NCI-H446 (cell line): ENCODE results near the gene HNRNPA2B1.
"Not testable (repeated sequence)": the region's sequence is repeated elsewhere in the genome, so short reads cannot be mapped to it uniquely, and the experiment has no call there.

Experiments used
- DNase-seq, 2 experiments: peaks; one replicate each; lab custom pipeline; 2025; lab: John Stamatoyannopoulos, UW

Gene HNRNPA2B1

DNA sequence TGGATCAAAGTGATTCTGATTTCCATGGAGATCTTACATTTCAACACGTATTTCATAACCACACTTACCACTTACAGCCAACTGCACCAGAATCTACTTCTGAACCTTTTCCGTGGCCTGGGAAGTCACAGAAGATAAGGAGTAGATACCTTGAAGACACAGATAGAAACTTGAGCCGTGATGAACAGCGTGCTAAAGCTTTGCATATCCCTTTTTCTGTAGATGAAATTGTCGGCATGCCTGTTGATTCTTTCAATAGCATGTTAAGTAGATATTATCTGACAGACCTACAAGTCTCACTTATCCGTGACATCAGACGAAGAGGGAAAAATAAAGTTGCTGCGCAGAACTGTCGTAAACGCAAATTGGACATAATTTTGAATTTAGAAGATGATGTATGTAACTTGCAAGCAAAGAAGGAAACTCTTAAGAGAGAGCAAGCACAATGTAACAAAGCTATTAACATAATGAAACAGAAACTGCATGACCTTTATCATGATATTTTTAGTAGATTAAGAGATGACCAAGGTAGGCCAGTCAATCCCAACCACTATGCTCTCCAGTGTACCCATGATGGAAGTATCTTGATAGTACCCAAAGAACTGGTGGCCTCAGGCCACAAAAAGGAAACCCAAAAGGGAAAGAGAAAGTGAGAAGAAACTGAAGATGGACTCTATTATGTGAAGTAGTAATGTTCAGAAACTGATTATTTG lies 15.3 kb downstream of the HNRNPA2B1 start:
- no peak for DNase-seq

DNA sequence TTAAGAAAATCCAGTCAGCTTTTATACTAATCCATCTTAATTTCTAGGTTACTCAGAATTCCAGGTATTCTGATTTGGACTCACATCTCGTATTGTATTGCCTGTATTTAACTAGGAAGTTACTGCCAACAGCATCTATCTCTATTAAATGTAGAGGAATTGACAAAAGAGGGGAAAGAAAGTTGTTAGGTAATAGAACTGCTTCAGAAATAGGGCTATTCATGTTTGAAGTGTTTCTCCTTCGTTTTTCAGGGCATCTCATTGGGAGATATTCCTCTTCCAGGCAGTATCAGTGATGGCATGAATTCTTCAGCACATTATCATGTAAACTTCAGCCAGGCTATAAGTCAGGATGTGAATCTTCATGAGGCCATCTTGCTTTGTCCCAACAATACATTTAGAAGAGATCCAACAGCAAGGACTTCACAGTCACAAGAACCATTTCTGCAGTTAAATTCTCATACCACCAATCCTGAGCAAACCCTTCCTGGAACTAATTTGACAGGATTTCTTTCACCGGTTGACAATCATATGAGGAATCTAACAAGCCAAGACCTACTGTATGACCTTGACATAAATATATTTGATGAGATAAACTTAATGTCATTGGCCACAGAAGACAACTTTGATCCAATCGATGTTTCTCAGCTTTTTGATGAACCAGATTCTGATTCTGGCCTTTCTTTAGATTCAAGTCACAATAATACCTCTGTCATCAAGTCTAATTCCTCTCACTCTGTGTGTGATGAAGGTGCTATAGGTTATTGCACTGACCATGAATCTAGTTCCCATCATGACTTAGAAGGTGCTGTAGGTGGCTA lies 16.1 kb downstream of the HNRNPA2B1 start:
- DNase-seq, result not testable (repeated sequence)

- DNase-seq, result no peak
Measured at GRCh38 chr7:26183545-26184280, 16.8 kb downstream of the HNRNPA2B1 start.

GRCh38 chr7:26182706-26183105 lies 17.8 kb downstream of the HNRNPA2B1 start:
- DNase-seq, result no peak

DNA sequence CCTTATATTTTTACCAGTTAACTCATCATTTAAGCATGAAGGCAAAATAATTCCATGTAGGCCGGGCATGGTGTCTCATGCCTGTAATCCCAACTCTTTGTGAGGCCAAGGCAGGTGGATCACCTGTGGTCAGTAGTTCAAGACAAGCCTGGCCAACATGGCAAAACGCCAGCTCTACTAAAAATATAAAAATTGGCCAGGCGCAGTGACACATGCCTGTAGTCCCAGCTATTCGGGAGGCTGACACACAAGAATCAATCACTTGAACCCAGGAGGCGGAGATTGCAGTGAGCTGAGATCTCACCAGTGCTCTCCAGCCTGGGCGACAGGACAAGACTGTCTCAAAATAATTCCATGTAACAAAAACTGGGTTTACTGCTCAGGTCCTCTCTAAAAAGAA lies 18.3 kb downstream of the HNRNPA2B1 start:
- DNase-seq, result peak in 1 of 2 experiments; percentile 31

DNA sequence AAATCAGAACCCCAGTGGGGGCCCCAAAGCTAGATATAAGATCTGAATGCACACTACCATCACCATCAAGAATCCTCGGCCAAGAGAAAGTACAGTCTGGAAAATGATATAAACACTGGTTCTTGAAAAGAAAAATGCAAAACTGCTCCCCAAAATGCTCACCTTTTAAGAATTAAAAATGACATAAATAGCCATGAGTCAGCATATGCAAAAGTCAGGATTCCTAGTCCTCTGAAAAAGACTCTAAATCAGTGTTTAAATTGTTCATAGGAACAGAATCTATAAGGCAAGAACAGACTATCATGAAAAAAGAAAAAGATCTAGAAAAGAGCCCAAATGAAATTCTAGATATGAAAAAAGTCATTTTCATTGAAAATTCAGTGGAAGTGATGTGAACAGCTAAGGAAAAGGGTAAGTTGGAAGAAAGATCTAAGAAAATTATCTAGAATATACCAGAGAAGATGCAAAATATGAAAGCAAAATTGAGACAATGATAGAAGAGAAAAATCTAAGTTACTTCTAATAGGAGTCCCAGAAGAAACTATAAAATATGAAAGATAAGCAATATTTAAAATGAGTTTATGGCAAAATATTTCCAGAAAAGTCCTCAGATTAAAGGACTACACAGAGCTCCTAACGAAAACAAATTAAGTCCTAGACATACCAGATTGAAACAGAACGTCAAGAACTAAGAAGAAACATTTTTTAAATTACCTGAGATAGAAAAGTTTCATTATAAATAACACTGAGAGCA lies 18.9 kb downstream of the HNRNPA2B1 start:
- DNase-seq, result no peak

DNA sequence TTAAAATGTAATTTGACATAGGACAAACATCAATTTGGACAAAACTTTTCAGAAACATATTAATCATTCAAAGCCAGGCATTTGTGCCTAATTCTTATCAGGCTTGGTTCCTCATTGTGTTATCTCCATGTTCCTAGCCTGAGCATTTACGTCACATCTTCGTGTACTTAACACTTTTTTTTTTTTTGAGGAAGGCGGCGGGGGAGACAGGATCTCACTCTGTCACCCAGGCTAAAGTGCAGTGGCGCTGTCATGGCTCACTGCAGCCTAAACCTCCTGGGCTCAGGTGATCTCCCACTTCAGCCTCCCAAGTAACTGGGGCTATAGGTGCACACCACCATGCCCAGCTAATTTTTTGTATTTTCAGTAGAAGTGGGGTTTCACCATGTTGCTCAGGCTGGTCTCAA lies 19.8 kb downstream of the HNRNPA2B1 start:
- no peak for DNase-seq

DNA sequence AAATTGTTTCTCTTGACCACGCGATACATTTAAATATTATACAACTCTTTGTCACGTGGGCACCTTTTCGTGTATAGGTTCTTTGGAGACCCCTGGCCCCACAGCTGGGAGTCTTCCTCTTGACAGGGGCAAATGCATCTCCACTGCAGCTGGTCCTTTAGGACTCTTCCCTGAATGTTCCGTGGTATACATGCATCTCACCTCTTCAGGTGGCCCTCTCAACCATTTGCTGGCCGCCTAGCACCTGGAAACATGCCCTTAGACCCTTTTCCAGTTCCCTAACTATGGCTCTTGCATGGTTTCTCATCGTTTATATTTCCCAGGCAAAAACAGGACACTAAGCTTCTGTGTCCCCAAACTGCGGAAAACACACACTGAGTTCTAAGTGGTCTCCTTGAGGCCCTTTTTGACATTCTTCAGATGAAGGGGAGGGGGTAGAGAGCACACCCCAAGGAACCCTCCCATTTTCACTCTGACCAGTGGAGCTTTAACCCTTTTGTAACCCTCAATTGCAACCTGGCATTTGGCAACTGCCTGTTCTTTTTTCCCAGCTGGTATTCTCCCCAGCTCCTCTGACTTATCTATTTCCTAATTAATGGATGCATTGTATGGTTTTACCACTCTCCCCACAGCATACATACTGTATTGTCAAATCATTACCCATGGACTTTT lies 20.6 kb downstream of the HNRNPA2B1 start:
- no peak for DNase-seq

DNA sequence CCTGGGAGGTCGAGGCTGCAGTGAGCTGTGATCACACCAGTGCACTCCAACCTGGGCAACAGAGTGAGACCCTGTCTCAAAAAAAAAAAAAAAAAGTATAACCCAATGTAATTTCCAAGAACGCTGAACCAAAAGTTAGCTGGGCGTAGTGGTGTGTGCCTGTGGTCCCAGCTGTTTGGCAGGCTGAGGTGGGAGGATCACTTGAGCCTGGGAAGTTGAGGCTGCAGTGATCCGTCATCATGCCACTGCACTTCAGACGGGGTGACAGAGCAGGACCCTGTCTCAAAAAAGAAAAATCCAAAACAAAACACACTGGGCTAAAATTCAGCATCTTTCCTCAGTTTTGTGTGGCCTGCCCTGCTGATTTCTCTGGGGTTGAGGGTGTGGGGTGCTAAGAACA lies 21.1 kb downstream of the HNRNPA2B1 start:
- DNase-seq, result no peak

DNA sequence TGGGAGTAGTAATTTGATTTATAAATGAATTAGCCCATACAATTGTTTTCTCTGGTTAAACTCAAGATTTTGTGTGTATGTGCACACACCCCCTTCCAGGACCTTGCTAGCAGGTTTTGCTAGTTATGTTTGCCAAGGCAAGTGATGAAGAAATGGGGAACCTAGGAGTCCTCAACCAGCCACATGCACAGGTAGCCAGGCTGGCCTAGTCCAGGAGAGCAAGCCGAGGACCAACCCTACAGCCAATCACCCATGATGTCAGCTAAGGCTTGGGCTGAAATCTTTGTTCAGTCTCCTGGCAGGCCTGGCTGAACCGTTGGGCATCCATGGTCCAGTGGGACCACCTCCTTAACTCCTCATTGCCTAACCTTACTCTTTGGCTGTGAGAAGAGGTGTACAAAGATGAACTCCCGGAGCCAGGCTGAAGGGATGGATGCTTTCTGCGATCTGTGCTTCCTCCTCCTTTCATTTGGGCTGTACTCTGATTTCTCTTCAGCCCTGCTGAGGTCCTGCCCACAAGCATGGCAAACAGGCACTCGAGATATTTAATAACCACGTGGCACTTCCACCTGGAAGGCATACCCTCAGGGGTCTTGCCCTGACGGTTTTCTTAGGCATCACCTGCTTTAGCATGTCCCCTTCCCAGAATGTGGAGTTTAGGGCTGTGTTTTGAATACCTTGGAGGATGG lies 22.1 kb downstream of the HNRNPA2B1 start:
- DNase-seq, result no peak

GRCh38 chr7:26177269-26177668 lies 23.3 kb downstream of the HNRNPA2B1 start:
- DNase-seq, result not testable (repeated sequence)

DNA sequence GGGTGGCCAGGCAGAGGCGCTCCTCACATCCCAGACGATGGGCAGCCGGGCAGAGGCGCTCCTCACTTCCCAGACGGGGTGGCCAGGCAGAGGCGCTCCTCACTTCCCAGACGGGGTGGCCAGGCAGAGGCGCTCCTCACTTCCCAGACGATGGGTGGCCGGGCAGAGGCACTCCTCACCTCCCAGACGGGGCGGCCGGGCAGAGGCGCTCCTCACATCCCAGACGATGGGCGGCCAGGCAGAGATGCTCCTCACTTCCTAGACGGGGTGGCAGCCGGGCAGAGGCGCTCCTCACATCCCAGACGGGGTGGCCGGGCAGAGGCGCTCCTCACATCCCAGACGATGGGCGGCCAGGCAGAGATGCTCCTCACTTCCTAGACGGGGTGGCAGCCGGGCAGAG lies 23.9 kb downstream of the HNRNPA2B1 start:
- DNase-seq, result not testable (repeated sequence)

DNA sequence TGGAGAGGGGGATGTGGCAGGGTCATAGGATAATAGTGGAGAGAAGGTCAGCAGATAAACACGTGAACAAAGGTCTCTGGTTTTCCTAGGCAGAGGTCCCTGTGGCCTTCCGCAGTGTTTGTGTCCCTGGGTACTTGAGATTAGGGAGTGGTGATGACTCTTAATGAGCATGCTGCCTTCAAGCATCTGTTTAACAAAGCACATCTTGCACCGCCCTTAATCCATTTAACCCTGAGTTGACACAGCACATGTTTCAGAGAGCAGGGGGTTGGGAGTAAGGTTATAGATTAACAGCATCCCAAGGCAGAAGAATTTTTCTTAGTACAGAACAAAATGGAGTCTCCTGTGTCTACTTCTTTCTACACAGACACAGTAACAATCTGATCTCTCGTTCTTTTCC lies 24.6 kb downstream of the HNRNPA2B1 start:
- not testable (repeated sequence) for DNase-seq

- no peak for DNase-seq
Measured at GRCh38 chr7:26172048-26172447, 28.5 kb downstream of the HNRNPA2B1 start.

DNA sequence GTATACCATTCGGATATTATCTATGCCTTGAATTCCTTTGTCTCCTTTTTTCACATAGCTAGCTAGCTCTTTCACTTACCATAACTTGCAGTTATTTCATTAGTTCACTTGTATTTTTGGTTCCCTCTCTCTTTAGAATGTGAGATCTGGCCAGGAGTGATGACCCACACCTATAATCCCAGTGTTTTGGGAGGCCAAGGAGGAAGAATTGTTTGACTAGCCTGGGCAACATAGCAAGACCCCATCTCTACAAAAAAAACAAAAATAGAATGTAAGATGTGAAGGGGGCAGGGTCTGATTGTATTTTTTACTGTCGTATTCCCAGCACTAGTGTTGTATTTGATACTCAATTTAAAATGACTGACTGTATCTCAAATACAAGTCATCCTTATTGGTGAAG lies 28.9 kb downstream of the HNRNPA2B1 start:
- no peak for DNase-seq

DNA sequence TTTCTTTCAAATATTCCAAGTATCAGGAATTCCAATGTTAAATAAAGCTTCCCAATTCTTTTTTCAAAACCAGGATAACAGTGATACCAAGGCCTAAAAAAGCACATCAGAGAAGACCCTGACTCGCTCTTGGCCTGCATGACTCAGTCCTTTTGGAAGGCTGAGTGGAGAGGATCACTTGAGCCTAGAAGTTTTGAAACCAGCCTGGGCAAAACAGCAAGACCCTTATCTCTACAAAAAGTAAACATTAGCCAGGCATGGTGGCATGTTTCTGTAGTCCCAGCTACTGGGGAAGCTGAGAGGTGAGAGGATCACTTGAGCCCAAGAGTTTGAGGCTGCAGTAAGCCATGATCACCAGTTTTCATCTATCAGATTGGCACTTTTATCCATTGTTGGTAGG lies 29.9 kb downstream of the HNRNPA2B1 start:
- DNase-seq, result no peak

GRCh38 chr7:26169271-26169670 lies 31.3 kb downstream of the HNRNPA2B1 start:
- DNase-seq, result no peak

- DNase-seq, result no peak
Measured at GRCh38 chr7:26168458-26169023, 32.0 kb downstream of the HNRNPA2B1 start.

GRCh38 chr7:26167303-26167934 lies 33.1 kb downstream of the HNRNPA2B1 start:
- no peak for DNase-seq

- no peak for DNase-seq
Measured at GRCh38 chr7:26166684-26167266, 33.8 kb downstream of the HNRNPA2B1 start.
